ENCODE results near the gene WDR73.
A peak's percentile ranks its signal among the peaks of the same experiment; 100 is the strongest.

WDR73 gene

GRCh38 chr15:84609818-84610525 lies 44.1 kb downstream of the WDR73 start:
- DNase-seq, result no peak

GRCh38 chr15:84608707-84609284 lies 45.3 kb downstream of the WDR73 start:
- no peak for DNase-seq

- DNase-seq, result no peak
These were observed 47.4 kb downstream of the WDR73 start for GRCh38 chr15:84606653-84607120.

GRCh38 chr15:84605554-84605882 lies 48.6 kb downstream of the WDR73 start:
- no peak for DNase-seq

GRCh38 chr15:84604826-84605553 lies 49.1 kb downstream of the WDR73 start:
- DNase-seq, result no peak

- no peak for DNase-seq
These were observed 50.3 kb downstream of the WDR73 start for GRCh38 chr15:84603630-84604379.

GRCh38 chr15:84601555-84601838 lies 52.6 kb downstream of the WDR73 start:
- no peak for DNase-seq

GRCh38 chr15:84600687-84601554 lies 53.2 kb downstream of the WDR73 start, which contains the start of gene ZSCAN2:
TSS of gene ZSCAN2 (plus strand) at chr15:84601009. CDS start at chr15:84603928, 2,919 bp downstream.
- peak; percentile 69 for DNase-seq

- peak; percentile 58 for DNase-seq
These were observed 53.8 kb downstream of the WDR73 start for GRCh38 chr15:84600331-84600686.

- no peak for DNase-seq
These were observed 54.2 kb downstream of the WDR73 start for GRCh38 chr15:84599906-84600305.

- DNase-seq, result no peak
These were observed 55.1 kb downstream of the WDR73 start for GRCh38 chr15:84598993-84599392.

GRCh38 chr15:84598250-84598649 lies 55.8 kb downstream of the WDR73 start:
- no peak for DNase-seq

- no peak for DNase-seq
These were observed 56.8 kb downstream of the WDR73 start for GRCh38 chr15:84597296-84597695.

GRCh38 chr15:84595660-84596059 lies 58.4 kb downstream of the WDR73 start:
- no peak for DNase-seq

GRCh38 chr15:84594617-84595290 lies 59.3 kb downstream of the WDR73 start:
- no peak for DNase-seq

GRCh38 chr15:84591815-84592214 lies 62.3 kb downstream of the WDR73 start:
- no peak for DNase-seq

GRCh38 chr15:84590406-84590805 lies 63.7 kb downstream of the WDR73 start:
- DNase-seq, result no peak
